ENCODE data around the gene KRT6B.
"Not testable (repeated sequence)": the region's sequence is repeated elsewhere in the genome, so short reads cannot be mapped to it uniquely, and the experiment has no call there.

The KRT6B gene

GRCh38 chr12:52452101-52452500 lies at the start of gene KRT6B:
KRT6B (minus strand) TSS chr12:52452146; CDS start chr12:52452078, 68 bp downstream.
- H3K4me3 ChIP-seq (ENCODE audit: low read depth, low read length), result no peak within 1 kb of the TSS
- no peak for TF ChIP-seq CTCF (IDR thresholded peaks at IDR 0.05; ENCODE audit: low read depth, low read length)

GRCh38 chr12:52501490-52501889 lies 49.5 kb upstream of the KRT6B start:
- no peak for TF ChIP-seq CTCF (IDR thresholded peaks at IDR 0.05; ENCODE audit: low read depth, low read length)
- H3K4me3 ChIP-seq (ENCODE audit: low read depth, low read length), result no peak overlapping the region

GRCh38 chr12:52500574-52500973 lies 48.6 kb upstream of the KRT6B start:
- not testable (repeated sequence) for H3K4me3 ChIP-seq (ENCODE audit: low read depth, low read length)

- no peak overlapping the region for H3K4me3 ChIP-seq (ENCODE audit: low read depth, low read length)
- TF ChIP-seq CTCF (IDR thresholded peaks at IDR 0.05; ENCODE audit: low read depth, low read length), result no peak
These were observed 48.0 kb upstream of the KRT6B start for GRCh38 chr12:52499806-52500560.

- no peak for TF ChIP-seq CTCF (IDR thresholded peaks at IDR 0.05; ENCODE audit: low read depth, low read length)
- H3K4me3 ChIP-seq (ENCODE audit: low read depth, low read length), result no peak overlapping the region
These were observed 47.0 kb upstream of the KRT6B start for GRCh38 chr12:52498946-52499345.

- no peak for TF ChIP-seq CTCF (IDR thresholded peaks at IDR 0.05; ENCODE audit: low read depth, low read length)
- H3K4me3 ChIP-seq (ENCODE audit: low read depth, low read length), result no peak overlapping the region
These were observed 46.0 kb upstream of the KRT6B start for GRCh38 chr12:52497975-52498374.

GRCh38 chr12:52496590-52497071 lies 44.7 kb upstream of the KRT6B start:
- TF ChIP-seq CTCF (IDR thresholded peaks at IDR 0.05; ENCODE audit: low read depth, low read length), result no peak
- no peak overlapping the region for H3K4me3 ChIP-seq (ENCODE audit: low read depth, low read length)

GRCh38 chr12:52496054-52496453 lies 44.1 kb upstream of the KRT6B start:
- no peak for TF ChIP-seq CTCF (IDR thresholded peaks at IDR 0.05; ENCODE audit: low read depth, low read length)
- H3K4me3 ChIP-seq (ENCODE audit: low read depth, low read length), result no peak overlapping the region
